ENCODE results near the gene ACSS1. TPM values are rescaled to one million over a fixed set of nuclear protein-coding genes. Genes with fewer than 3 reads are reported as not detected.

ACSS1 gene
- total RNA-seq, 1 donor from 2014 or later = 13.9 TPM

DNA sequence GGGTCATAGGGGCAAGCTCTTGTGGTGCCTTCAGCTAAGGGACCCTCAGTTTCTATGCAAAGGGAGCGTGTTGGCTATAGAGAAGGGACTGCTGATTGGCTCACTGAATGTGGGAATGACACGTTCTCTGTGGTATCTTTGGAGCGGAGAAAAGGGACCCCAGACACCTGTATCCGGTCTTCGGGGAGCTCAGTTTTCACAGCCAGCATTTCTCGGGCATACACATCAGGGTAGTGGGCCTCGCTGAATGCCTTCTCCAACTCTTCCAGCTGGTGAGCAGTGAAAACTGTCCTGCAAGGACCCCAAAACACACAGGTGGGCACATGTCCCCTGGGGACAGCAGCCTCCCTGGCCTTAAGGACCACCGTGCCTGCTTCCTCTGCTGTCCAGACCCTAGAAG is 20.7 kb upstream of the ACSS1 start:
- DNase-seq (ENCODE audit: low read depth in 2 of 2) = no peak

DNA sequence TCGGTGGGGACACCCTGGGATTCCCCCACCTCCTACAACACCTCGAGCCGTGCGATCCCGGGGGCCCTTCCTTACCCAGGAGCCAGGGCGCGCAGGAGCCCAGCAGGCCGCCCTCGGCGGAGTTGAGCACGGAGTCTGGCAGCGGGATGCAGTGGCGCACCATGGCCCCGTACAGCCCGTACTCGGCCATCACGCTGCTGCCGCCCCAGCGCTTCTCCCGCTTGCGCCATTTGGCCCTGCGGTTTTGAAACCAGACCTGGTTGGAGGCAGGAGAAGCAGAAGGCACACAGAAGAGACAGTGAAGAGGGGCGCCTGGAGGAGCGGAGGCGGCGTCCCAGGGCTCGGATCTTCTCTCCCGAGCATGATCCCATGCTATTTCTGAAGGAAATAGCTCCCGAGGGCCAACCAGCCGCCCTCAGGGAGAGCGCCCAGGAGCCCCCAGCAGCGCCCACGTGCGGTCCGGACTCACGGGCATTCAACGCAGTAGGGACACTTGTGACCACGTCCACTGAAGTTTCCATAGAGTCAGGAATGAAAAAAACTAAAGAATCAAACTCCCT is 19.8 kb upstream of the ACSS1 start:
- DNase-seq (ENCODE audit: low read depth in 2 of 2) = peak in 1 of 2 donors; percentile 24

DNA sequence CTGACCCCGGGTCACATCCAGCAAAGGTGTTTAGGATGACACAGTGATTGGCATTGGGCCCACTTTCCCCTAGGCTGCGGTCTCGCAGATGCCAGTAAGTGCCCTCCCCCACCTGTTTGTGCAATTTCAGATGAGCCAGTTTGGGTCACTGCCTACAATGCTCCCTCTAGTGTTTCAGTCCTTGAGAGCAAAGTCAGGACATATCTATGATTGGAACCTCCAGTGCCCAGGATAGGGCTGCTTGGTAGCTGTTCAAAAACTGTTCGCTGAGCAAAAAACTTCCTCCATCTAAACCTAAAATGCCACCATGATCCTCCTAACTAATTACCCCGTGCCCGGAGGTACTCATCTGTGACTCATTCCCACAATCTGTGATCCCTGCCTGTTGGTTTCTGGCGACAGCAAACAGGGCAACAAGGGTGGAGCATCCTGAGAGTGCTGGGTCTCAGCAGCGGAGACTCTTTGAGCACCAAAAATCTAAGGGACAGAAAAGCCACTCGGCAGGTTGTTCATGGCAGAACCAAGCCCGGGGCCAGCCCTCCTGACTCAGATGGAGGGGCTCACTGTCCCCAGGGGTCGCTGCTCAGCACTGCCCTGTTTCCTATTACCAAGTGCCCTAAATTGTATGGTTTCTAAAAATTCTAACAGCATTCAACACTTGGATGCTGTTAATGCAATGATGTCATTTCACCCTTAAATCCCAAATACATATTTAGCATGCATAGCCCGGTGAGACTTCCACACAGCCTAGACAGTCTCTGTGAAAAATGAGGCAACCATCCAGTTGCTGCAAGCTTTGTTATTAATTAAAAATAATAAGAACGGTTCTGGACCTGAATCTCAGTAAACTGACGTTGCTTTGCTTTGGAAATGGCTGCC is 19.0 kb upstream of the ACSS1 start:
- peak in 1 of 2 donors; percentile 41 for DNase-seq (ENCODE audit: low read depth in 2 of 2)

DNA sequence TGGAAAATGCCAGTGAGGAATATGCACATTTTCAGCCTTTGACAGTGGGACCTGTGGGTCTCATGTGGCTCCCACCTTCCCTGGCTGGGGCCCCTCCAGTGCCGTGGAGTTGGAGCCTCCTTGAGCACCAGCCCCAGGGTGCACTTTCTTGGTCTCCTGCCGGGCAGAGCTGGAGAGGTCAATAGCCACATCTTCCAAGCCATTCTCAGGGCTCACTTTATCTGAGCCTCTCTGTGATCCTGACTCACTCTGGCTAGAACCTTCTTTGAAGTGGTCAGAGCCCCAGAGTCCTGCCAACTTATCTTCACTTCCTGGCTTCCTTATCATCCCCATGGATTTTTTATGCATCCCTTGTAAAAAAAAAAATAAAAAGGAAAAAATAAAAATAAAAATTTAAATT is 18.3 kb upstream of the ACSS1 start:
- no peak for DNase-seq (ENCODE audit: low read depth in 2 of 2)

DNA sequence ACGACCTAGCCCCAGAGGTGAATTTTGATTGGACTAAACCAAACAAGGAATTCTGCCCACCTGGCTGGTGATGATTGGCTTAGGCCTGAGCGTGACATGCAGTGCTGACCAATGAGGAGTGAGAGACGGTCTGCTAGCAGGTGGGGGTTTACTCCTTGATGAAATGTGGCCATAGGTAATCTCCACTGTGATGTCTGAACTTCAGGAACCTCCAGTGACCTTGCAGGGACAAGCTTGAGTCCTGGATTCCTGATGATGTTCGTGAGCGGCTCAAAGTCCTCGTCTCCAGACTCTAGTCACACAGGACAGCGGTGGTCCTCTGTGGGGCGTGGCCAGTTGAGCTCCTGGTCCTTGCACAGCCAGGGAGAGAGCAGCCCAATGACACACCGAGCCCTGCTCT is 15.6 kb upstream of the ACSS1 start:
- DNase-seq (ENCODE audit: low read depth in 2 of 2) = no peak

DNA sequence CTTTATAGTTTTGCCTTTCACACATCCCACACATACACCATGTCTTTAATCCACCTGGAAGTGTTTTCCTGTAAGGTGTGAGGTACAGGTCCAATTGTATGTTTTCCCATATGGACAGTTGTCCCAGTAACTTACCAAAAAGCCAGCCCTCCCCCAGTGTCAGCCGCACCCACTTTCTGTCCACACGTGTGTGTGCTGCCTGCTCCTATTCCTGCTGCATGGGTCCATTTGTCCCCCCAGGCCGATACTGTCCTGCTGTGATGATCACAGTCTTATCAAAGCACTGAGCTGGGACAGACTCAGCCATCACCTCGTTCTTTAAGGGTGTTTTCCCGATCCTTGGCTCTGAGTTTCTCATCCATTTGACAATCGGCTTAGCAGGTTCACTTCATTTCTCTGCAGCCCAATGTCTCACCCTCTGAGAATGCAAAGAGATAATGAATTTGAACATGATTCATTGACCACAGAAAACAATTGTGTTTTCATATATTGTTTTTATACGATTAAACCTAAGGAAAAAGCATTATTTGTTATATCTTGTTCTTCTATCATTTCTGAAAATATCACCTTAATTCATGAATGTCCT is 14.4 kb upstream of the ACSS1 start:
- DNase-seq (ENCODE audit: low read depth in 2 of 2) = no peak

DNA sequence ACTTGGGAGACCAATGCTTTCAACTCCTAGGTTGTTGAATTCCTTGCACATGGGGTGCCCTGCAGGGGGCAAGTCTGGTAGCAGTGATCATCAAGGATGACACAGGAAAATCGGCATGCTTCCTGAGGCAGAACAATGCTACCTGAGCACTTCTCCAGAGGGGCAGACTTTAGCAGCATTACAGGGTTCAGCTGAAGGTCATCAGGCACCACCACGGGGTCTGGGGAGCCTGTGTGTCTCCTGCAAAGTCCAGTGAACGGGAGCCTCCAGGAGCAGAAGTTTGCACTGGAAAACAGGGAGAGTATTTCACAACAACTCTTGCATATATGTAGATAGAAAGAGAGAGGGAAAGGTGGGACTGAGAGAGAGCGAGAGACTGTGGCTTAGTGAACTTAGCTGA is 13.8 kb upstream of the ACSS1 start:
- no peak for DNase-seq (ENCODE audit: low read depth in 2 of 2)

DNA sequence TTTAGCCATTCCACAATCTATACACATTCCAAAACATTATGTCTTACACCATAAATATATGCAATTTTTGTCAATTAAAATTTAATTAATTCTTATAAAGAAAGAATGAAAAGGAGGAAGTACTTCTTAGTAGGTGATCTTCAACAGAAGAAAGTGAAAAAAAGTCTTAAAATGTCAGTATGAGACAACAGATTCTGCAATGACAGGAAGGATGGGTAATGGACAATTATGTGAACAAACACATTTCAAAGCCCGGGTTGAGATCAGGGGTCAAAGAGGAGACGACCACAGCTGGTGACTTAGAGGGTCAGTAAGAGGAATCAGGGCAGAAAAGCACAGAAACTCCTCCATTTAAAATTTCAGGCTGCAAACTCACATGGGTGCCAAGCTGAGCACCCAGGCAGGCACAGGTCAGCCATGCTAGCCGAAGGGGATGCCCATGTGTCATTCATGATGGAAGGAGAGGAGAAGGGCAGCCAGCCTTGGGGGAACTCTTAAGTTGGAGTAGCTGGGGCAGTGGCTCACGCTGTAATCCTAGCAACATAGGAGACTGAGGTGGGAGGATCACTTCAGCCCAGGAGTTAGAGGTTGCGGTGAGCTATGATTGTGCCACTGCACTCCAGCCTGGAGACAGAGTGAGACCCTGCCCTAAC is 13.0 kb upstream of the ACSS1 start:
- DNase-seq (ENCODE audit: low read depth in 2 of 2) = no peak

DNA sequence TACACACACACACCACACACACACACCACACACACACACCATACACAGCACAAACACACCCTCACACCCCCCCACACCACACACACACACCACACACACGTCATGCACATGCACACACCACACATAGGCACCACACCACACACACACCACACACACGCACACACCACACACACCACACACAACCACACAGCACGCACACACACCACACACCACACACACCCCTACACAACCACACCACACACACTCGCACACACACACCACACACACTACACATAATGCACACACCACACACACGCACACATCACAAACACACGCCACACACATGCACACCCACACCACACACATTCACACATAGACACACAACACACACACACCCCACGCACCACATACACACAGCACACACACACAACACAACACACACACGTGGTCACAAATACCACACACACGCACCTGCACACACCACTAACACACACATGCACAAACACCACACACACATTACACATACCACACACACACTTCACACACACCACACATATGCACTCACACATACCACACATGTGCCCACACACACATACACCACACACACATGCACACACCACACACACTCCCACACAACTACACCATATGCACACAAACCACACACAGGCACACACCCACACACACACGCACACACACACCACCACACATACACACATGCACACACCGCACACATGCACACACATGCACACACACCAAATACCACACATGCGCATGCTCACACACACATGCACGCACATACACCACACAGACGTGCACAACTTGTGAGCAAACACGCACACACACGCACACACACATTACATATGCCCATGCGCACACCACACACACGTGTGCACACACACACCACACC is 9.4 kb upstream of the ACSS1 start:
- DNase-seq (ENCODE audit: low read depth in 2 of 2) = no peak

DNA sequence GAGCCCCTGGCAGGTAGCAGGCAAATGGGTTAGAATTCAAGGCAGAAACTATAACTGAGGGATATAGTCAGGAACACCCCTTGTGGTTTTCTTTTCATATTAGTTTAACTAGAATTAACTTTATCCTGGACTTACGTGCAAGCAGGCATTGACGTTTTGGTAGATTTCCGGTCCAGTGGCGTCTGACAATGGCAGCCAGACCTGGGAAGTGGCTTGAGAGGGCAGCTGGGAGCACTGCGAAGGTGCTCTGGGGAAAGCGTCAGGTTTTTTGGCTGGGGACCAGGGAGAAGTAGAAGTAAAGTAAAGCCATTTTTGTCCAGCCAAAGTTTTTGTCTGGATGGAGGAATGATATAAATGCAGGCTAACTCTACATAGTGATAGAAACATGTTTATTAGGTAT is 8.4 kb upstream of the ACSS1 start:
- peak in 1 of 2 donors; percentile 15 for DNase-seq (ENCODE audit: low read depth in 2 of 2)

DNA sequence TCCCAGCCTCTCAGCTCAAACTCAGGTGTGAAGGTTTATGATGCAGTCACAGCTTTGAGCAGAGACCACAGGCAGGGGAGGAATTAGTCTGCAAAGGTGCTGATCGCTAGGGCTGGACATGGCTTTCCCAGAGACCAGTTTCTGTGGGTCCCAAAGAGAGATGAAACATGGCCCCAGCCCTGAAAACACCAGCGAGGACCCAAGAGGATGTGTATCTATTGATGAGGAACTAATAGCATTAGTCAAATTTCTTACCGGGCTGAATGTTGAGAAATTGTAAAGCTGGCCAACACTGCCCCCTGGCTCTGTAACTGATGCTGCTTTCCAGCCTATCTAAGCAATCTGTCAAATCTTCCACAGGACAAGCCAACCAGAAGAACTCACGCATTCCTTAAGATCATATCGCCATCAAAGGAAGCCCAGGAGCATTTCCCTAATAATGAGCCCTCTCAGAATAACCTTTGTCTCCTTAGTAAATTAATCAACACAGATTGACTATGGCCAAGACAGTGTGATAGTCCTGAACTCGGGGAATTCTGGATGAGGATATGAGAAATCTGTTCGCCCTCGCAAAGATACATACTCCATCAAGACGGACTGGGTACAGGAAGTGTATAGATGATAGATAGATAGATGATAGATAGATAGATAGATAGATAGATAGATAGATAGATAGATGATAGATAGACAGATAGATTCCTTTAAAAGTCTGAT is 7.8 kb upstream of the ACSS1 start:
- peak; percentile 62 to 74 for DNase-seq (ENCODE audit: low read depth in 2 of 2)

DNA sequence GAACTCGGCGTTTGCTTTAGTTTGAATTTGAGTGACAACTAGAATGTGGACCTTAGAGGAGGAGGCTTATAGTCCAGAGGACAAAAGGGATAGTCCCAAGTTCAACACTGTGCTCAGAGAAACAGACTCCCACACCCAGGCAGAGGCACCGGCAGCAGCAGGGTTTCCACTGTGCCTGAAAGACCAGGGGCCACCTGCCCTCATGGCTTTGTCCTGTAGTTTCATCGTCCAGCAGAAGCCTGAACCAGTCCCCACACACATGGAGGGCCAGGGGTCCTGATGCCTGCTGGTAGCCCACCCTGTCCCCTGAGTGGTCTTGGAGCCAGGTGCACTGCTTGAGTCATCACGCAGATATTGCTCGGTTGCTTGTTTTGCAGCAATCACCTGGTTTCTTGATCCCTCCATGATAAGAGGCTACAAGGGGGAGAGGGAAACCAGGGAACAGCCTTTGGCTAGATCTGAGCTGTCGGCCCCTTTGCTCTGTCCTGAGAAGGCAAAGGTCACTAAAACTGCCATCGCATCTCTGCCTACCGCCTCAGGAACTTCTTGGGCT is 7.2 kb upstream of the ACSS1 start:
- DNase-seq (ENCODE audit: low read depth in 2 of 2) = no peak

DNA sequence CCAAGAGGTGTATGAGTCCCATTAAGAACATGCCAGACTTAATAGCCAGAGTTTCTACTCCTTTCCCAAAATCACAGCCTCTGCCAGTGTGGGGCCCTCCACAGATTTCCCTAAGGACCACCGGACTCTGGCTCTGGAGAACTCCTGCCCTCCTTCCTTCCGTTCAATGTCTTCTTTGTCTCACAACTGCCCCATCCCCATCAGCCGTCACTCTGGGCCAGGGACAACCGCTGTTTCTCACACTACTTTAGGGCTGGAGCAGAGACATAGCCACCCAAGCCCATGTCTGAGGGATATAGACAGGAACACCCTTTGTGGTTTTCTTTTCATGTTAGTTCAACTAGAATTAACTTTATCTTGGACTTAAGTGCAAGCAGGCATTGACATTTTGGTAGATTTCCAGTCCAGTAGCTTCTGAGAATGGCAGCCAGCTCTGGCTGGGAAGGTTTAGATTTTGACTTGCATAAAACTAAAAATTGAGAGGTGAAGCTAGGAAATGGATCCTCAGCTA is 6.7 kb upstream of the ACSS1 start:
- DNase-seq (ENCODE audit: low read depth in 2 of 2) = no peak

DNA sequence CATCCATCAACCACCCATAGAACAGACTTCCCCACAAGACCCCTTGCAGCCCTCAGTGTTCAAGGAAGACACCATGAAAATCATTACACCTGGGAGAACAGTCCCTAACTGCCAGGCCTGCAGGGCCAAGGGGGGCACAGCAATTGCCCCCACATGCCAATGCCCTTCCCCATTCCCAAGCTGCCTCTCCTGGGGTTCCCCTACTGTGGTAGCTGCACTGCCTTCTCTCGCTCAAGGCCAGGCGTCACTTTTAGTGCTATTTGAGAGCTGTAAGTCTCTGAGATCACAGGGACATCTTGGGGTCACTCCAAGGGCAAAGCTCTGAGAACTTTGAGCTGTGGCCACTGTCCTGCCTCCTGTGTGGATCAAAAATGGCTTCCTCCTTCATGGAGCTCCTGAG is 6.0 kb upstream of the ACSS1 start:
- no peak for DNase-seq (ENCODE audit: low read depth in 2 of 2)

DNA sequence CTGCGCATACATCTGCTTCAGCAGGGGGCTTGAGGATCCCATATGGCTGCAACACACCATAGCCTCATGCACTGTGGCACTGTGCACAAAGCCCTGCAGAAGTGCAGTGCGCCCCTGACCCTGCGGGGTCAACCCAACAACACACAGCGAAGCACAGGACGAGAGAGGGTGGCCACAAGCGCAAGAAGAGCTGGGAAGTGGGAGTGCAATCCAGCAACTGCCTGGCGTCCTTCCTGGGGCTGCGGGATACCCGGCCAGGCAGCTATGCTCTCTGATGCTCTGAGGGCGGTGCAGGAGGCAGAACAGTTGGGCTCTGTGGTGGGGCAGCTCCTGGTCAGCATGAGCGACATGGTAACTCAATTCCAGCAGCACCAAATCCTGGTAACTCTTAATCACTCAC is 5.6 kb upstream of the ACSS1 start:
- no peak for DNase-seq (ENCODE audit: low read depth in 2 of 2)

DNA sequence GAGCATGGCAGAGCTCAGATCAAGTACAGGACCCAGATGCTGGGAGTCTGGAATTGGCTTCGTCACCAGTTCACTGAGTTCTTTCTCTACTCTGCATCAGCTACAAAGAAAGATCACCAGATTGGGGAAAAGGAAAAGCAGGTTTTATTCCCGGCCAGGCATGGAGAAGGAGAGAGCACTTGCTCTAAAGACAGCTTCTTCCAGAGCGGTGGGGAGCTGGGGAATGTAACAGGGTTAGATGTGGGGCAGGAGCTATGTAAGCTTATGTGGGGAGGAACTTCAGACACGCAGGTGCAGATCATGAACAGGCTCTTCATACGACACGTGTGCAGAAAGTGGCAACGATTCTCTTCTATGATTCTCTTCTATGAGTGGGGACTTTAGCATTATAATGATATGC is 4.9 kb upstream of the ACSS1 start:
- no peak for DNase-seq (ENCODE audit: low read depth in 2 of 2)

DNA sequence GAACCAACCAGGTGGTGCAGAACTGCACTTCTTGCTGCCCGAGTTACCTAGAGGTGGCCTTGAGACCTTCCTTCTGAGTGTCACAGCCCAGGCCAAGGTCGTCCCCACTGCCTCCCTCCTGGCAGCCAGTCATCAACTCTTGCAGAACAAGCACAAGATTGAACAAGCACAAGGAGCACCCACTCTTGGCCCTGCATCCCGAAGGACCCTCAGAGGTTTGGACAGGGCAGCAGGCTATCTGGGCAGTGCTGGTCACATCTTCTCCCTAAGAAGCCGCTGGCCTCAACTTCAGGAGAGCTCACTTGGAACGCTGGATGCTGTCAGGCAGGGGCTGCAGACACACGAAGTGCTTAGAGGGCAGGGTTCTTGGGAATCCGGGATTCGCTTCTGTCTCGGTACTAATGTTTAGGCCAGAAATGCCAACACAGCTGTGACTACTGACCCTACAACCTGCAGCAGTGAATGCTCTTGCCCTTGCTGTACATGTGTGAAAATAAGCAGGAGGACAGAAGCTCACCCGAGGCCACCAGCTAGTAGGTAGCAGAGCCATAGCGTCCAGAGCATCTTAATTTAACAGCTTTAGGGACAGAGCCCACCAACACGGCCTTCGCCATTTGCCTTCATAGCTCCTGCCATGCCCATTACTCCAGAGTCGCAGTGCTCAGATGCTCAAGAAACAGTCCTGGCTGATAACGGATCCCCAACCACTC is 4.0 kb upstream of the ACSS1 start:
- DNase-seq (ENCODE audit: low read depth in 2 of 2) = no peak

DNA sequence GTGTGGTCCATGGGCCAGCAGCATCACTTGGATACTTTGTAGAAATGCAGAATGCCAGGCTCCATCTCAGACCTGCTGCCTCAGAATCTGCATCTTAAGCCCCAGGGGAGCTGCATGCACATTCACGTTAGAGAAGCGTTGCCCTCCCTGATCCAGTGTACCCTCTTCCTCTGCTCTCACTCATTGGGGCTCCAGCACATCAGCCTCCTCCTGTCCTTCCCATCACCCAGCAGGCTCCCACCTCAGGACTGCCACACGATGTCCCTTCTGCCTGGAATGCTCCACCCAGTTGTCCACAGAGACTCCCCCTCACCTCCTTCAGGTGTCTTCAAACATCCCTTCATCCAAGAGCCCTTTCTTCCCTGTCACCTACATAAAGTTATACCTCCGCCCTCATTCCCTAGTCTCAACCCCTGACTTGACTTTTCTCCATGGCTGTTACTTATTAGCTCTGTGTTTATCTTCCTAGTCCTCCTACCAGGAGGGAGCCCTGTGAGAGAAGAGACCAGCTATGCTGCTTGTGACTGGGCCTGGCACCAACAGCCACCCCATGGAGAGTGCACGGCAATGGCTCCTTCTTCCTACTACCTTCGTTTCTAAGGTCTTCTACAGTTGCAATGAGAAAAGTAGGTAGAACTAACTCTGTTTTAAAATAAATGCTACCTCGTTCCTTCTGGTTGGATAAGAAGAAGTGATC is 3.3 kb upstream of the ACSS1 start:
- no peak for DNase-seq (ENCODE audit: low read depth in 2 of 2)

DNA sequence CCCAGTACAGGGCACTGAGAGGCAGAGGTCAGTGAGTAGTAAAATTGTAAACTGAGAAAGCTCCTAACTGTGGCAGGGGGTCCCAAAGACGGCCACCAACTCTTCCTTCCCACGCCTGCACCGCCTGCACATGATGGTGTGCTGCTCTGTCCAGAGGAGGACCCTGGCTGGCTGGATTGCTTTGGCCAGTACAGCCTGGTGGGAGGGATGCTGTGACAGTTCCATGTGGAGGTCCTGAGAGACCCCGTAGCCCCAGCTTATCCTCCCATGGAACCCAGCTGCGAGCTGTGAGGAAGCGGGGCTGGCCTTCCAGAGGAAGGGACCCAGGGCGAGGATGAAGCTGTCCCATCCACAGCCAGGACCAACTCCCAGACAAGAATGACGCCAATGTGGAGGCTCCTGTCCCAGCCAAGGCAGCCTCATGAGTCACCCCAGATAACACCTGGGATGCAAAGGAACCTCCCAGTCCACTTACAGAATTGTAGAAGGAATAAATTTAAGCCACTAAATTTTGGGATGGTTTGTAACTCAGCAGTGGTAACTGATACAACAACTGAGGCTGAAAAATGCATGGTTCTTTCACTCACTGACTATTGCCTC is 2.0 kb upstream of the ACSS1 start:
- no peak for DNase-seq (ENCODE audit: low read depth in 2 of 2)

Data from lung microvascular endothelial cell (primary cell).